ENCODE data around the gene NOP58.
A peak's percentile ranks its signal among the peaks of the same experiment; 100 is the strongest.

The NOP58 gene

DNA sequence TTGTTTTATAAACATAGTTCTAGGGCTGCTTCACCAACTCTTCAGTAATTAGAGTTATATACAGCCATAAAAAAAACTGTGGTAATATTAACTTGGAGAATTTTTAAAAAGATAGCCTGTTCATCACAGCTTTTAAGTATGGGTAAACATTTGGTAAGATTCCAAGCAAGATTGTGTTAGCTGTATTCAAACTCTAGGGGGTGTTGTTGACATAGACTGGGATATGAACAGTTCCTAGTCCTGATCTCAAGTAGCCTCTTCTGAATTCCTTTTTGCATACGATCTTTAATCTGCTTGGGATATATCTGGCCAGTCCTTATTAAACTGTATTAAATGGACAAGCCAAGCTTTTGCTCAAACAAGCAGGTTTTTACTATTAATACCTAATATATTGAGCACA lies 13.4 kb downstream of the NOP58 start:
- TF ChIP-seq, protein P1, sequence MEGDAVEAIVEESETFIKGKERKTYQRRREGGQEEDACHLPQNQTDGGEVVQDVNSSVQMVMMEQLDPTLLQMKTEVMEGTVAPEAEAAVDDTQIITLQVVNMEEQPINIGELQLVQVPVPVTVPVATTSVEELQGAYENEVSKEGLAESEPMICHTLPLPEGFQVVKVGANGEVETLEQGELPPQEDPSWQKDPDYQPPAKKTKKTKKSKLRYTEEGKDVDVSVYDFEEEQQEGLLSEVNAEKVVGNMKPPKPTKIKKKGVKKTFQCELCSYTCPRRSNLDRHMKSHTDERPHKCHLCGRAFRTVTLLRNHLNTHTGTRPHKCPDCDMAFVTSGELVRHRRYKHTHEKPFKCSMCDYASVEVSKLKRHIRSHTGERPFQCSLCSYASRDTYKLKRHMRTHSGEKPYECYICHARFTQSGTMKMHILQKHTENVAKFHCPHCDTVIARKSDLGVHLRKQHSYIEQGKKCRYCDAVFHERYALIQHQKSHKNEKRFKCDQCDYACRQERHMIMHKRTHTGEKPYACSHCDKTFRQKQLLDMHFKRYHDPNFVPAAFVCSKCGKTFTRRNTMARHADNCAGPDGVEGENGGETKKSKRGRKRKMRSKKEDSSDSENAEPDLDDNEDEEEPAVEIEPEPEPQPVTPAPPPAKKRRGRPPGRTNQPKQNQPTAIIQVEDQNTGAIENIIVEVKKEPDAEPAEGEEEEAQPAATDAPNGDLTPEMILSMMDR (conservative IDR thresholded peaks at IDR 0.05; ENCODE audit: low read depth, low read length), result peak; percentile 72
- no peak overlapping the region for H3K4me3 ChIP-seq (ENCODE audit: low read length)
- peak; percentile 38 for DNase-seq (ENCODE audit: low read depth)

DNA sequence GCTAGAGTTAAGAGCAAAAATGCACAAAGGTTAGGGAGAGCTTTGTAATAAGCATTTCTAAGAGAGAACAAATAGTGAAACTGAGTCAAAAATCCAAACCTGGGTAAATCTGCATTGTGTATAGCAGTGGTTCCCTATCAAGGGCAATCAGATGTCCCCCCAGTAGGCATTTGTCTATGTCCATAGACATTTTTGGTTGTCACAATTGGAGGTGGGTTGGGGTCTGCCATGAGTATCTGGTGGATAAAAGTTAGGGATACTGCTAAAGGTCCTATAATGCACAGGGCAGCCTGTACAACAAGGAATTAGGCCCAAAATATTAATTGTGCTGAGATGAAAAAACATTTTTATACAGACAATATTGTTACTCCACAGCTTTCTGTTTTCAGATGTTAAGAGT lies 21.0 kb downstream of the NOP58 start:
- H3K4me3 ChIP-seq (ENCODE audit: low read length), result no peak overlapping the region
- no peak for DNase-seq (ENCODE audit: low read depth)
- TF ChIP-seq, protein P1 (conservative IDR thresholded peaks at IDR 0.05; ENCODE audit: low read depth, low read length), result no peak

DNA sequence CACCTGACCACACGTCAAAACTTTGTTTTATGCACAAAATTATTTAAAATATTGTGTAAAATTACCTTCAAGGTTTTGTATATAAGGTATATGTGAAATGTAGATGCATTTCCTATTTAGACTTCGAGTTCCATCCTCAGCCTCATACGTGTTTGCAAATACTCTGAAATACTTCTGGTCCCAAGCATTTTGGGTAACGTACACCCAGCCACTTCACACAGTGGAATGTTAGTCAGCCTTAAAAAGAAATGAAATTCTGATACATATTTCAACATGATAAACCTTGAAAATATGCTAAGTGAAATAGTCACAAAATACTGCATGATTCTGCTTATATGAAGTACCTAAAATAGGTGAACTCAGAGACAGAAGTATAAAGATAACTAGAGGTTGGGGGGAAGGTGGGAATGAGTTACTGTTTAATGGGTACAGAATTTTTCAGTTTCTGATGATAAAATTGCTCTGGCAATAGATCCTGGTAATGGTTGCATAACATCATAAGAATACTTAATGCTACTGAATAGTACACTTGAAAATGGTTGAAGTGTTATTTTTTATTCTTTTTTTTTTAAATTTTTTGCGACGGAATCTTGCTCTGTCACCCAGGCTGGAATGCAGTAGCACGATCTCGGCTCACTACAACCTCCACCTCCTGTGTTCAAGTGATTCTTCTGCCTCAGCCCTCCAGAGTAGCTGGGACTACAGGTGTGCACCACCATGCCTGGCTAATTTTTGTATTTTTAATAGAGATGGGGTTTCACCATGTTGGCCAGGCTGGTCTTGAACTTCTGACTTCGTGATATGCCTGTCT lies 24.0 kb downstream of the NOP58 start:
- H3K4me3 ChIP-seq (ENCODE audit: low read length), result no peak overlapping the region
- no peak for DNase-seq (ENCODE audit: low read depth)
- TF ChIP-seq, protein P1 (conservative IDR thresholded peaks at IDR 0.05; ENCODE audit: low read depth, low read length), result no peak

DNA sequence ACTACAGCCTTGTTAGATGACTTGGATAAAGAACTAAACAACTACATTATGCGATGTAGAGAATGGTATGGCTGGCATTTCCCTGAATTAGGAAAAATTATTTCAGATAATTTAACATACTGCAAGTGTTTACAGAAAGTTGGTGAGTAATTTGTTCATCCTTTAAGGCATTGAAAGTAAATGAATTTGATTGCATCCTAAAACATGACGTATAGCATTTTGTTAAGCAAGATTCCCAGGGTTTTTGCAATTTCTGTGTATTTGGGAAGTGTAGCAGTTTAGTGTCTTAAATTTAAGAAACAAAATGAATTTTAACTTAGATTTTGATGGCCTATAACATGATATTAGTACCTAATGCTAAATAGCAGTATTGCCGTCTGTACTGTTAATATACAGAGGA lies 24.8 kb downstream of the NOP58 start:
- no peak for DNase-seq (ENCODE audit: low read depth)
- TF ChIP-seq, protein P1 (conservative IDR thresholded peaks at IDR 0.05; ENCODE audit: low read depth, low read length), result no peak
- H3K4me3 ChIP-seq (ENCODE audit: low read length), result no peak overlapping the region

DNA sequence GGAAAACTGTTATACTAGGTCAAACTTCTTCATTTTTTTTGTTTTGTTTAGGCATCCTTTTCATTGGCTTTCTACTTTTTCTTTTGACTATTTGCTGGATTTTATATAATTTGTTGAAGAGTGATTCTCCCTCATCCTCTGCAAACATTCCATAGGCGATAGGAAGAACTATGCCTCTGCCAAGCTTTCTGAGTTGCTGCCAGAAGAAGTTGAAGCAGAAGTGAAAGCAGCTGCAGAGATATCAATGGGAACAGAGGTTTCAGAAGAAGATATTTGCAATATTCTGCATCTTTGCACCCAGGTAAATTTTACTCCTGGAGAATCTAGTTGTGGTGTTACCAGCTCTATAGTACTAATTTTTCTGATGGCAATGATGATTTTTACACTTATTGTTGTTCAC lies 25.4 kb downstream of the NOP58 start:
- H3K4me3 ChIP-seq (ENCODE audit: low read length), result no peak overlapping the region
- TF ChIP-seq, protein P1 (conservative IDR thresholded peaks at IDR 0.05; ENCODE audit: low read depth, low read length), result no peak
- DNase-seq (ENCODE audit: low read depth), result no peak

DNA sequence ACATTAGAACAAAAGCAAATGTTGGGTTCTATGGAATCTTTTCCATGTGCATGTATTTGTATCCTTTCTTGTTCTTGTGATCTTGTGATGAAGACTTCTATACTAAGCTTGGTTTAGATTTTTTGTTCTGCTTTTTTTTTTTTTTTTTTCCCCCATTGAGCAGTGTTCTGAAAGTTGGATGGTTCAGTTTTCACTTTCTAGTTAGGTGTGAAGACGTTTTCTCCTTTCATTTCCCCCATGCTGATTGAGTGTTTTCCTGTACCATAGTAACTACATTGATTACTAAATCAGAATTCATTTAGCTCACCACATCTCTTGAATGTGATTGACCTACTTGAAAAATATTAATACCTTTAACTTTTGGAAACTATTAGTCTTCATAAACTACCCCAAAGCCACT lies 34.1 kb downstream of the NOP58 start:
- no peak for DNase-seq (ENCODE audit: low read depth)
- TF ChIP-seq, protein P1 (conservative IDR thresholded peaks at IDR 0.05; ENCODE audit: low read depth, low read length), result no peak
- H3K4me3 ChIP-seq (ENCODE audit: low read length), result no peak overlapping the region

DNA sequence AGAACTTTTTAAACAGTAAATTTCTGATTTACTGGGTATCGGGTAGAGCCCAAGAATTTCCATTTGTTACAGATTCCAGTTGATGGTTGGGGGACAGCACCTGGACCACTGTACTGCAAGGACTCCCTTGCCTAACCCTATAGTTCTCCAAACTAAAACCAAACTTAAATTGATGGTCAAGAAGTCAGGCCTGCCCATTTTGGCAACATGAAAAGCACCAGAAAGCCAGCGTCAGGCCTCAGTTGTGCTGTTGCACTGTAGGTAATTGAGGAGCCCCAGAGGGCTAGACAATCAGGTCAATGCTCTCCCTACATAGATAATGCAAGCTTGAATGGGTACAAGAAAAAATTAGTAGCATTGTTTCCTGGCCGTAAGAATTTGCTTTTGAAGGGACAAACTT lies 40.5 kb downstream of the NOP58 start:
- TF ChIP-seq, protein P1 (conservative IDR thresholded peaks at IDR 0.05; ENCODE audit: low read depth, low read length), result no peak
- H3K4me3 ChIP-seq (ENCODE audit: low read length), result no peak overlapping the region
- no peak for DNase-seq (ENCODE audit: low read depth)
